BE2C (cell line): ENCODE results near the gene FRMPD4.

ENCODE experiments used
- DNase-seq: peaks from one replicate; pipeline ENCODE4 v3.0.0-alpha.2; 2020
- H3K27me3 ChIP-seq: fragments of 250-450 bp; sonication (Bioruptor Pico); 2 replicates; pipeline ENCODE4 v1.5.1; 2020; ENCODE audit warnings: mild to moderate bottlenecking
- H3K36me3 ChIP-seq: fragments of 250-450 bp; sonication (Bioruptor Pico); 2 replicates; pipeline ENCODE4 v1.5.1; 2020; ENCODE audit warnings: mild to moderate bottlenecking
- H3K4me1 ChIP-seq: fragments of 250-450 bp; sonication (Bioruptor Pico); 2 replicates; pipeline ENCODE4 v1.5.1; 2020
- H3K4me3 ChIP-seq: 2 replicates; pipeline ENCODE4 v1.5.1; 2011; ENCODE audit warnings: low read depth, low read length
- H3K9me3 ChIP-seq: fragments of 250-450 bp; sonication (Bioruptor Pico); 2 replicates; pipeline ENCODE4 v1.5.1; 2020
- CTCF ChIP-seq: IDR thresholded peaks from 2 replicates; pipeline ENCODE4 v1.5.1; 2012; ENCODE audit warnings: mild to moderate bottlenecking, low read depth, low read length

The FRMPD4 gene

GRCh38 chrX:12570859-12571501 is 432.7 kb downstream of the FRMPD4 start:
- Histone ChIP-seq H3K4me3 (no peak overlapping the region), H3K36me3 (no peaks in the 10 kb centered on the region), H3K9me3 (no peaks in the 10 kb centered on the region), H3K27me3 (no peaks in the 10 kb centered on the region), H3K4me1 (no peaks in the 10 kb centered on the region)
- no peak for TF ChIP-seq CTCF
- DNase-seq: no peak

DNA sequence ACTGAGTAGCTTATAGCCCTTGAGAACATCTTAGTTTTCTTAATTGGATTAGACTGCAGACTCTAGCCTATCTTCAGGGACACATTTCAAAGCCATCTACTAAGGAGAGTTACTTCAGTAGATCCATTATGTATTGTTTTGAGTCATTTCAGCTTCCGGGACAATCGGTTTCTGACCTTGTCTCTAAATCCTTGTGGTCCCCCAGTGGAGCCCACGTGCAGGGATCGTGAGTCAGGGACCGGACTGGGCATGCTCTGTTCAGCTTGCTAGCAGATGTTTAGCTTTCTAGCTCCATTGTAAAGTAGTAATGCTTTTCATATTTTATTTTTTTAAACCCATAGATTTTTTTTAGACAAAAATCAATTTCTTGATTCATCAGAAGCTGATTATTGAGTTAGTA is 441.0 kb downstream of the FRMPD4 start:
- Histone ChIP-seq H3K36me3 (no peaks in the 10 kb centered on the region), H3K9me3 (no peaks in the 10 kb centered on the region), H3K27me3 (no peaks in the 10 kb centered on the region), H3K4me3 (no peak overlapping the region), H3K4me1 (no peaks in the 10 kb centered on the region)
- DNase-seq: no peak
- no peak for TF ChIP-seq CTCF

GRCh38 chrX:12580548-12580947 is 442.3 kb downstream of the FRMPD4 start:
- TF ChIP-seq CTCF: no peak
- H3K27me3 ChIP-seq: no peaks in the 10 kb centered on the region
- no peaks in the 10 kb centered on the region for H3K9me3 ChIP-seq
- no peak overlapping the region for H3K4me3 ChIP-seq
- H3K36me3 ChIP-seq: no peaks in the 10 kb centered on the region
- H3K4me1 ChIP-seq: no peaks in the 10 kb centered on the region
- no peak for DNase-seq

DNA sequence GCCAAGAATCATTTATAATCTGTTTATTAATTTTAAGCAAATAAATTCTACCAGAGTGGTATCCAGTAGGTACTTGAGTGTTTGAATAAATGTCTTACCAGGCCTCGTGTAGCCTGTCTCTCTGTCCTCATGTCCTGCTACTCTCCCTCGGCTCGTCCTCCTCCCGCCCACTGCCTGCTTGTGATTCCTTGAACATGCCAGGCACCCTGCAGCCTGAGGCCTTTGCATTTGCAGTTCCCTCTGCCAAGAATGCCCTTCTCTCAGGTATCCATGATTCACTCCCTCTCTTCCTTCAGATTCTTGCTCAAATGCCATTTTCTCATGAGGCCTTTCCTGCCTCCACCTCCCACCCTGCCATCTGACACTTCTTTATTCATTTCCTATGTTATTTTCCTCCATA is 443.3 kb downstream of the FRMPD4 start:
- no peak for DNase-seq
- no peak for TF ChIP-seq CTCF
- no peaks in the 10 kb centered on the region for H3K27me3 ChIP-seq
- no peak overlapping the region for H3K4me3 ChIP-seq
- no peaks in the 10 kb centered on the region for H3K9me3 ChIP-seq
- H3K36me3 ChIP-seq: no peaks in the 10 kb centered on the region
- H3K4me1 ChIP-seq: no peaks in the 10 kb centered on the region

DNA sequence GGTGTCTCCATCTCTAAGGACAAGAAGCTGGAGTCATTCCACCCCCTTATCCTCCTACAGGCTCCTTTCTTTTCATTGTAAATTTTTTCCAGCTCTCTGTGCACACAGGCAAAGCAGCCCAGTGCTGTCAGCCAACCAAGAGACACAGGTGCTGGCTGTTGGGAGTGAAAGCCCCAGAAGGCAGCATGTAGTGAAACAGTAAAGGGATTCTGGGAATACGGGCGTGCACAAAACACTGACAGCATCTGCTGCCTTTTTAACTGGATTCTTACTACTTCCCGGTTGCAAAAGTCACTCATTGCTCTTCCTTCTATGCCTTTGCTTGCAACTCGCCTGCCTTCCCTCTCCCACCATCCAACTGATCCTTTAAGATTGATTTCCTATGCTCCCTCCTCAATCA is 444.4 kb downstream of the FRMPD4 start:
- Histone ChIP-seq H3K27me3 (no peaks in the 10 kb centered on the region), H3K9me3 (no peaks in the 10 kb centered on the region), H3K4me3 (no peak overlapping the region), H3K36me3 (no peaks in the 10 kb centered on the region), H3K4me1 (no peaks in the 10 kb centered on the region)
- TF ChIP-seq CTCF: no peak
- DNase-seq: no peak

DNA sequence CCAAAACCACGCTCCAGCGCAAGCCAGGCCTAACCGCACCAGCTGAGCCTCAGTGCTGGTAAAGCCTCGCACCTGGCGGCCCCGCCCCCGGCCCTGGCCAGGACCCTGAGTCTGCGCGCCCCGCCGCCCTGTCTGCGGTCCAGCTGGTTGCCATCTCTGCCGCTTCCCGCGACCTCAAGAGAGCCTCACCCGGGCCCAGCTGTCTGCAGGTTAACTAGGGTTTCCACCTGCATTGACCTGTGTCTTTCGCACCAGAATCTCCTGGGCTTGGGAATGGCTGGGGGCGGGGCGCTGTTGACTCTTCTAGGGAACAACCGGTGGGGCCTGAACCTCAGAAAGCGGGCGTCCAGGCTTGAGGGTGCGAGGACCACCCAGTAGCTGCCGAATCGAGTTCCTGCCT is 445.3 kb downstream of the FRMPD4 start:
- DNase-seq: no peak
- H3K4me3 ChIP-seq: no peak overlapping the region
- TF ChIP-seq CTCF: no peak

More for the DNA sequence above, 445.3 kb downstream of the FRMPD4 start:
- H3K9me3 ChIP-seq: no peaks in the 10 kb centered on the region
- no peaks in the 10 kb centered on the region for H3K27me3 ChIP-seq
- no peaks in the 10 kb centered on the region for H3K4me1 ChIP-seq
- H3K36me3 ChIP-seq: no peaks in the 10 kb centered on the region
